Stimulated activated CD8-positive, alpha-beta memory T cell treated with anti-CD3 and anti-CD28 coated beads, Interleukin-4, amount 100 ng/mL, for 1 hour (primary cell): ENCODE measurements around the gene TPBGL.

Experiments used
- DNase-seq, 2 donors: peaks; one replicate each; pipeline ENCODE4 v3.0.0-alpha.2; 2020; ENCODE audit warnings: low read depth in 2 of 2, low spot score in 1 of 2

TPBGL gene

GRCh38 chr11:75245356-75246005 is 4.9 kb downstream of the TPBGL start:
- DNase-seq: no peak

GRCh38 chr11:75246006-75246670 is 5.6 kb downstream of the TPBGL start:
- DNase-seq: no peak

GRCh38 chr11:75246671-75247350 is 6.2 kb downstream of the TPBGL start:
- DNase-seq: no peak

GRCh38 chr11:75248924-75249256 is 8.3 kb downstream of the TPBGL start:
- no peak for DNase-seq

GRCh38 chr11:75249704-75250103 is 9.1 kb downstream of the TPBGL start:
- no peak for DNase-seq

GRCh38 chr11:75254326-75254725 is 13.8 kb downstream of the TPBGL start:
- DNase-seq: no peak

GRCh38 chr11:75260396-75261170 is 20.0 kb downstream of the TPBGL start:
- no peak for DNase-seq

GRCh38 chr11:75261902-75262361 is 21.4 kb downstream of the TPBGL start:
- no peak for DNase-seq

GRCh38 chr11:75262436-75262835 is 21.9 kb downstream of the TPBGL start:
- DNase-seq: no peak

GRCh38 chr11:75262961-75263852 is 22.6 kb downstream of the TPBGL start:
- DNase-seq: no peak

GRCh38 chr11:75263944-75264349 is 23.4 kb downstream of the TPBGL start:
- DNase-seq: no peak

- no peak for DNase-seq
Measured at GRCh38 chr11:75264356-75264755, 23.8 kb downstream of the TPBGL start.

- DNase-seq: no peak
Measured at GRCh38 chr11:75264971-75265370, 24.4 kb downstream of the TPBGL start.

- DNase-seq: no peak
Measured at GRCh38 chr11:75265851-75266531, 25.4 kb downstream of the TPBGL start.

GRCh38 chr11:75267171-75267970 is 26.8 kb downstream of the TPBGL start:
- no peak for DNase-seq

- no peak for DNase-seq
Measured at GRCh38 chr11:75268626-75269366, 28.2 kb downstream of the TPBGL start.

- no peak for DNase-seq
Measured at GRCh38 chr11:75269367-75269660, 28.7 kb downstream of the TPBGL start.

- no peak for DNase-seq
Measured at GRCh38 chr11:75269896-75270295, 29.3 kb downstream of the TPBGL start.

GRCh38 chr11:75270896-75271418 is 30.4 kb downstream of the TPBGL start:
- DNase-seq: no peak
